Measurements from ENCODE around the gene HOXA9.

Gene HOXA9

GRCh38 chr7:27115221-27116026, 49.9 kb downstream of the HOXA9 start (continued):
- no peak for TF ChIP-seq ZNF610 (tag by site-specific recombination; IDR thresholded peaks at IDR 0.05; ENCODE audit: borderline replicate concordance)
- peak; percentile 70 for TF ChIP-seq KLF10 (tag by site-specific recombination; IDR thresholded peaks at IDR 0.05)
- TF ChIP-seq, protein P1, sequence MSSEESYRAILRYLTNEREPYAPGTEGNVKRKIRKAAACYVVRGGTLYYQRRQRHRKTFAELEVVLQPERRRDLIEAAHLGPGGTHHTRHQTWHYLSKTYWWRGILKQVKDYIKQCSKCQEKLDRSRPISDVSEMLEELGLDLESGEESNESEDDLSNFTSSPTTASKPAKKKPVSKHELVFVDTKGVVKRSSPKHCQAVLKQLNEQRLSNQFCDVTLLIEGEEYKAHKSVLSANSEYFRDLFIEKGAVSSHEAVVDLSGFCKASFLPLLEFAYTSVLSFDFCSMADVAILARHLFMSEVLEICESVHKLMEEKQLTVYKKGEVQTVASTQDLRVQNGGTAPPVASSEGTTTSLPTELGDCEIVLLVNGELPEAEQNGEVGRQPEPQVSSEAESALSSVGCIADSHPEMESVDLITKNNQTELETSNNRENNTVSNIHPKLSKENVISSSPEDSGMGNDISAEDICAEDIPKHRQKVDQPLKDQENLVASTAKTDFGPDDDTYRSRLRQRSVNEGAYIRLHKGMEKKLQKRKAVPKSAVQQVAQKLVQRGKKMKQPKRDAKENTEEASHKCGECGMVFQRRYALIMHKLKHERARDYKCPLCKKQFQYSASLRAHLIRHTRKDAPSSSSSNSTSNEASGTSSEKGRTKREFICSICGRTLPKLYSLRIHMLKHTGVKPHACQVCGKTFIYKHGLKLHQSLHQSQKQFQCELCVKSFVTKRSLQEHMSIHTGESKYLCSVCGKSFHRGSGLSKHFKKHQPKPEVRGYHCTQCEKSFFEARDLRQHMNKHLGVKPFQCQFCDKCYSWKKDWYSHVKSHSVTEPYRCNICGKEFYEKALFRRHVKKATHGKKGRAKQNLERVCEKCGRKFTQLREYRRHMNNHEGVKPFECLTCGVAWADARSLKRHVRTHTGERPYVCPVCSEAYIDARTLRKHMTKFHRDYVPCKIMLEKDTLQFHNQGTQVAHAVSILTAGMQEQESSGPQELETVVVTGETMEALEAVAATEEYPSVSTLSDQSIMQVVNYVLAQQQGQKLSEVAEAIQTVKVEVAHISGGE (tag by site-specific recombination; conservative IDR thresholded peaks at IDR 0.05; ENCODE audit: low read depth) = 0 out of 2 replicates have a peak, but pooled peaks have one; percentile 16
- TF ChIP-seq PRDM4 (tag by site-specific recombination; IDR thresholded peaks at IDR 0.05) = peak; percentile 92
- TF ChIP-seq OSR2 (tag by site-specific recombination; IDR thresholded peaks at IDR 0.05) = peak; percentile 85
- TF ChIP-seq SALL2 (tag by site-specific recombination; IDR thresholded peaks at IDR 0.05; ENCODE audit: borderline replicate concordance) = no peak
- peak; percentile 42; the same call in 1 of the 2 replicates for TF ChIP-seq ZBTB17 (tag by site-specific recombination; IDR thresholded peaks at IDR 0.05)
- TF ChIP-seq, protein P2, sequence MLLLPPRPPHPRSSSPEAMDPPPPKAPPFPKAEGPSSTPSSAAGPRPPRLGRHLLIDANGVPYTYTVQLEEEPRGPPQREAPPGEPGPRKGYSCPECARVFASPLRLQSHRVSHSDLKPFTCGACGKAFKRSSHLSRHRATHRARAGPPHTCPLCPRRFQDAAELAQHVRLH (tag by site-specific recombination; IDR thresholded peaks at IDR 0.05) = peak; percentile 72; the same call in 1 of the 2 replicates
- TF ChIP-seq ZNF155 (tag by site-specific recombination; IDR thresholded peaks at IDR 0.05) = no peak
- peak; percentile 95 for TF ChIP-seq SP7 (tag by site-specific recombination; IDR thresholded peaks at IDR 0.05)
- TF ChIP-seq ZNF132 (tag by site-specific recombination; IDR thresholded peaks at IDR 0.05; ENCODE audit: borderline replicate concordance) = no peak
- no peak for TF ChIP-seq ZNF677 (tag by site-specific recombination; IDR thresholded peaks at IDR 0.05)
- TF ChIP-seq ZBTB48 (tag by site-specific recombination; IDR thresholded peaks at IDR 0.05) = peak; percentile 34; the same call in 1 of the 2 replicates
- no peak for TF ChIP-seq ZNF239 (tag by site-specific recombination; IDR thresholded peaks at IDR 0.05)
- peak; percentile 98 for TF ChIP-seq FEZF1 (tag by site-specific recombination; IDR thresholded peaks at IDR 0.05)
- peak; percentile 58 for TF ChIP-seq ZNF398 (tag by site-specific recombination; IDR thresholded peaks at IDR 0.05)
- TF ChIP-seq ZFP3 (tag by site-specific recombination; IDR thresholded peaks at IDR 0.05; ENCODE audit: low read depth) = no peak
- TF ChIP-seq ZFP69B (tag by site-specific recombination; IDR thresholded peaks at IDR 0.05) = no peak
- peak; percentile 89 for TF ChIP-seq INSM2 (tag by site-specific recombination; IDR thresholded peaks at IDR 0.05)
- TF ChIP-seq PRDM1 (tag by site-specific recombination; IDR thresholded peaks at IDR 0.05) = peak; percentile 85
- no peak for TF ChIP-seq GLI4 (tag by site-specific recombination; IDR thresholded peaks at IDR 0.05)
- peak; percentile 83 for TF ChIP-seq IKZF3 (tag by site-specific recombination; IDR thresholded peaks at IDR 0.05)
- TF ChIP-seq ZNF701 (tag by site-specific recombination; IDR thresholded peaks at IDR 0.05) = no peak
- no peak for TF ChIP-seq ZNF266 (tag by site-specific recombination; IDR thresholded peaks at IDR 0.05; ENCODE audit: low read depth)
- 0 out of 2 replicates have a peak, but pooled peaks have one; percentile 33 for TF ChIP-seq ZNF501 (tag by site-specific recombination; IDR thresholded peaks at IDR 0.05)
- peak; percentile 19; the same call in 1 of the 2 replicates for TF ChIP-seq ZBTB20 (tag by site-specific recombination; IDR thresholded peaks at IDR 0.05)
- TF ChIP-seq ZNF777 (tag by site-specific recombination; IDR thresholded peaks at IDR 0.05; ENCODE audit: borderline replicate concordance) = no peak
- peak; percentile 82; the same call in 1 of the 2 replicates for TF ChIP-seq GLI2 (tag by site-specific recombination; IDR thresholded peaks at IDR 0.05; ENCODE audit: borderline replicate concordance, low read depth)
